ENCODE measurements around the gene ETNK1. TPM values are rescaled to one million over a fixed set of nuclear protein-coding genes. Genes with fewer than 3 reads are reported as not detected.
"Not testable (repeated sequence)": the region's sequence is repeated elsewhere in the genome, so short reads cannot be mapped to it uniquely, and the experiment has no call there.

ETNK1 gene
- total RNA-seq, 1 donor from 2014 or later = 82.4 TPM

GRCh38 chr12:22609501-22609900 is 15.5 kb upstream of the ETNK1 start:
- ATAC-seq = no peak
- intact Hi-C loops (cut with DNase I) = no loop called here

GRCh38 chr12:22610131-22610530 is 14.8 kb upstream of the ETNK1 start:
- Histone ChIP-seq H3K4me1 (no peaks in the 10 kb centered on the region), H3K27me3 (ENCODE audit: low read depth) (no peaks in the 10 kb centered on the region), H3K9me3 (no peaks in the 10 kb centered on the region), H3K27ac (no peak overlapping the region), H3K4me3 (no peak overlapping the region), H3K36me3 (no peaks in the 10 kb centered on the region)
- TF ChIP-seq CTCF (IDR thresholded peaks at IDR 0.05) = no peak
- ATAC-seq (no peak), DNase-seq (no peak)
- intact Hi-C loops (cut with DNase I) = no loop called here

More at GRCh38 chr12:22609501-22609900, 15.5 kb upstream of the ETNK1 start:
- no peak overlapping the region for H3K4me3 ChIP-seq
- no peak overlapping the region for H3K27ac ChIP-seq
- H3K4me1 ChIP-seq = no peaks in the 10 kb centered on the region
- H3K27me3 ChIP-seq (ENCODE audit: low read depth) = no peaks in the 10 kb centered on the region
- TF ChIP-seq CTCF (IDR thresholded peaks at IDR 0.05) = no peak
- no peaks in the 10 kb centered on the region for H3K36me3 ChIP-seq
- no peaks in the 10 kb centered on the region for H3K9me3 ChIP-seq
- DNase-seq = no peak

- H3K4me1 ChIP-seq; DNase-seq; H3K4me3 ChIP-seq; intact Hi-C loops (cut with DNase I); H3K27me3 ChIP-seq (ENCODE audit: low read depth); H3K27ac ChIP-seq; H3K36me3 ChIP-seq; ATAC-seq; H3K9me3 ChIP-seq: not testable (repeated sequence)
These were observed 12.1 kb upstream of the ETNK1 start for GRCh38 chr12:22612822-22613221.

- no peak for DNase-seq
- ATAC-seq = no peak
- no peak for TF ChIP-seq CTCF (IDR thresholded peaks at IDR 0.05)
- Histone ChIP-seq H3K4me3 (no peak overlapping the region), H3K36me3 (no peaks in the 10 kb centered on the region), H3K27me3 (ENCODE audit: low read depth) (no peaks in the 10 kb centered on the region), H3K9me3 (no peaks in the 10 kb centered on the region), H3K27ac (no peak overlapping the region), H3K4me1 (no peaks in the 10 kb centered on the region)
- intact Hi-C loops (cut with DNase I) = no loop called here
These were observed 8.9 kb upstream of the ETNK1 start for GRCh38 chr12:22615963-22616501.

GRCh38 chr12:22617630-22618029 is 7.3 kb upstream of the ETNK1 start:
- Histone ChIP-seq H3K4me1 (no peaks in the 10 kb centered on the region), H3K27ac (no peak overlapping the region), H3K4me3 (no peak overlapping the region), H3K9me3 (no peaks in the 10 kb centered on the region), H3K27me3 (ENCODE audit: low read depth) (no peaks in the 10 kb centered on the region), H3K36me3 (no peaks in the 10 kb centered on the region)
- no peak for DNase-seq
- ATAC-seq = no peak
- intact Hi-C loops (cut with DNase I) = no loop called here
- no peak for TF ChIP-seq CTCF (IDR thresholded peaks at IDR 0.05)

- intact Hi-C loops (cut with DNase I) = no loop called here
- DNase-seq (no peak), ATAC-seq (peak; percentile 34 to 47)
These were observed 462 bp upstream of the ETNK1 start for GRCh38 chr12:22624548-22624869.

More at GRCh38 chr12:22624548-22624869, 462 bp upstream of the ETNK1 start:
- H3K9me3 ChIP-seq = no peaks in the 10 kb centered on the region
- peak overlapping the region; percentile 97 for H3K27ac ChIP-seq
- no peaks in the 10 kb centered on the region for H3K27me3 ChIP-seq (ENCODE audit: low read depth)
- H3K4me1 ChIP-seq = peaks cover 26% of the 10 kb centered on the region
- no peaks in the 10 kb centered on the region for H3K36me3 ChIP-seq
- TF ChIP-seq CTCF (IDR thresholded peaks at IDR 0.05) = no peak
- H3K4me3 ChIP-seq = peak overlapping the region; percentile 80

All from lower lobe of right lung (tissue), 2 donors.